H1 (cell line): Measurements from ENCODE around the gene ACCS. TPM values are rescaled to one million over a fixed set of nuclear protein-coding genes. Genes with fewer than 3 reads are reported as not detected.

ENCODE experiments used
- KDM4A ChIP-seq: IDR thresholded peaks from one replicate; pipeline ENCODE4 v1.7.1; 2012; ENCODE audit warnings: low read depth, mild to moderate bottlenecking, moderate library complexity, low read length, inconsistent platforms; ENCODE audit not compliant: severe bottlenecking
- SAP30 ChIP-seq: fragments of 300-600 bp; sonication (generic); IDR thresholded peaks from 2 replicates; pipeline ENCODE4 v1.7.1; 2012; ENCODE audit warnings: low read length, moderate library complexity, mild to moderate bottlenecking, inconsistent platforms; ENCODE audit not compliant: insufficient read depth, insufficient replicate concordance
- TBP ChIP-seq: IDR thresholded peaks from 2 replicates; pipeline ENCODE4 v1.6.1; 2011; ENCODE audit warnings: low read depth, low read length, improper control_type of control experiment
- polyA plus RNA-seq, 7 experiments: library from polyadenylated mRNA; depleted of rRNA in 3 of 7; stranded (reverse) in 5 of 7; unstranded in 2 of 7; fragments of >200 nt in 5 of 7; fragments of 200-250 nt in 2 of 7; gene quantifications; 1 replicate in 5 of 7; 2 replicates in 1 of 7; 4 replicates in 1 of 7; pipeline versions ENCODE4 v1.2.1 to v1.2.3, GENCODE V29; 2011 to 2013; ENCODE audit warnings: missing spikeins in 2 of 7, mixed read lengths in 2 of 7
- total RNA-seq: library from RNA; stranded (reverse); fragmentation: NEBNext Ultra II Directional; extraction: Animal tissue kit (Norgen Biotek cat#: 25700); gene quantifications from 2 replicates; pipeline ENCODE4 v1.2.1, GENCODE V29; 2021
- TF ChIP-seq, protein P1 (sequence below): fragments of 300-600 bp; sonication (generic); IDR thresholded peaks from 2 replicates; pipeline ENCODE4 v1.7.1; 2012; ENCODE audit warnings: low read length, moderate library complexity, mild to moderate bottlenecking, inconsistent platforms; ENCODE audit not compliant: insufficient replicate concordance

The ACCS gene
- total and polyA plus RNA-seq, 2 of the 8 experiments (the other 6 are each of a cell fraction or from before 2014, with no cell fraction given), result 6.0 to 8.0 TPM

DNA sequence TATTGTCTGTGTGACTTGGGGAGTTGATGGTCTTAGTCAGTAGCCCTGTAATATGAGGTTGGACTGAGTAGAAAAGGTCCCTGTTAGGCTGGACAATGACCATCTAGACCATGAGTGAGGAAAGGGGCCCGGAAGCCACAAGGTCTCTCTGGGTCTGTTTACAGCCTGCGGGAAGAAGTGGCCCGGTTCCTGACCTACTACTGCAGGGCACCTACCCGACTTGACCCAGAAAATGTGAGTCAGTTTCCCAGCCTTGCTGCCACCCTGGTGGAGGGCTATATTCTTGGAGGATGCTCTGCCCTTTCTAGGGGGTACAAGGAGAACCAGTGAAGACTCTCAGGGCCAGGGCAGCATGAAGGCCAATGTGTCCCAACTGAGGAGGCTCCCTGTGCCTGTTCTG lies 14.9 kb upstream of the ACCS start (continued):
- TF ChIP-seq, protein P1, sequence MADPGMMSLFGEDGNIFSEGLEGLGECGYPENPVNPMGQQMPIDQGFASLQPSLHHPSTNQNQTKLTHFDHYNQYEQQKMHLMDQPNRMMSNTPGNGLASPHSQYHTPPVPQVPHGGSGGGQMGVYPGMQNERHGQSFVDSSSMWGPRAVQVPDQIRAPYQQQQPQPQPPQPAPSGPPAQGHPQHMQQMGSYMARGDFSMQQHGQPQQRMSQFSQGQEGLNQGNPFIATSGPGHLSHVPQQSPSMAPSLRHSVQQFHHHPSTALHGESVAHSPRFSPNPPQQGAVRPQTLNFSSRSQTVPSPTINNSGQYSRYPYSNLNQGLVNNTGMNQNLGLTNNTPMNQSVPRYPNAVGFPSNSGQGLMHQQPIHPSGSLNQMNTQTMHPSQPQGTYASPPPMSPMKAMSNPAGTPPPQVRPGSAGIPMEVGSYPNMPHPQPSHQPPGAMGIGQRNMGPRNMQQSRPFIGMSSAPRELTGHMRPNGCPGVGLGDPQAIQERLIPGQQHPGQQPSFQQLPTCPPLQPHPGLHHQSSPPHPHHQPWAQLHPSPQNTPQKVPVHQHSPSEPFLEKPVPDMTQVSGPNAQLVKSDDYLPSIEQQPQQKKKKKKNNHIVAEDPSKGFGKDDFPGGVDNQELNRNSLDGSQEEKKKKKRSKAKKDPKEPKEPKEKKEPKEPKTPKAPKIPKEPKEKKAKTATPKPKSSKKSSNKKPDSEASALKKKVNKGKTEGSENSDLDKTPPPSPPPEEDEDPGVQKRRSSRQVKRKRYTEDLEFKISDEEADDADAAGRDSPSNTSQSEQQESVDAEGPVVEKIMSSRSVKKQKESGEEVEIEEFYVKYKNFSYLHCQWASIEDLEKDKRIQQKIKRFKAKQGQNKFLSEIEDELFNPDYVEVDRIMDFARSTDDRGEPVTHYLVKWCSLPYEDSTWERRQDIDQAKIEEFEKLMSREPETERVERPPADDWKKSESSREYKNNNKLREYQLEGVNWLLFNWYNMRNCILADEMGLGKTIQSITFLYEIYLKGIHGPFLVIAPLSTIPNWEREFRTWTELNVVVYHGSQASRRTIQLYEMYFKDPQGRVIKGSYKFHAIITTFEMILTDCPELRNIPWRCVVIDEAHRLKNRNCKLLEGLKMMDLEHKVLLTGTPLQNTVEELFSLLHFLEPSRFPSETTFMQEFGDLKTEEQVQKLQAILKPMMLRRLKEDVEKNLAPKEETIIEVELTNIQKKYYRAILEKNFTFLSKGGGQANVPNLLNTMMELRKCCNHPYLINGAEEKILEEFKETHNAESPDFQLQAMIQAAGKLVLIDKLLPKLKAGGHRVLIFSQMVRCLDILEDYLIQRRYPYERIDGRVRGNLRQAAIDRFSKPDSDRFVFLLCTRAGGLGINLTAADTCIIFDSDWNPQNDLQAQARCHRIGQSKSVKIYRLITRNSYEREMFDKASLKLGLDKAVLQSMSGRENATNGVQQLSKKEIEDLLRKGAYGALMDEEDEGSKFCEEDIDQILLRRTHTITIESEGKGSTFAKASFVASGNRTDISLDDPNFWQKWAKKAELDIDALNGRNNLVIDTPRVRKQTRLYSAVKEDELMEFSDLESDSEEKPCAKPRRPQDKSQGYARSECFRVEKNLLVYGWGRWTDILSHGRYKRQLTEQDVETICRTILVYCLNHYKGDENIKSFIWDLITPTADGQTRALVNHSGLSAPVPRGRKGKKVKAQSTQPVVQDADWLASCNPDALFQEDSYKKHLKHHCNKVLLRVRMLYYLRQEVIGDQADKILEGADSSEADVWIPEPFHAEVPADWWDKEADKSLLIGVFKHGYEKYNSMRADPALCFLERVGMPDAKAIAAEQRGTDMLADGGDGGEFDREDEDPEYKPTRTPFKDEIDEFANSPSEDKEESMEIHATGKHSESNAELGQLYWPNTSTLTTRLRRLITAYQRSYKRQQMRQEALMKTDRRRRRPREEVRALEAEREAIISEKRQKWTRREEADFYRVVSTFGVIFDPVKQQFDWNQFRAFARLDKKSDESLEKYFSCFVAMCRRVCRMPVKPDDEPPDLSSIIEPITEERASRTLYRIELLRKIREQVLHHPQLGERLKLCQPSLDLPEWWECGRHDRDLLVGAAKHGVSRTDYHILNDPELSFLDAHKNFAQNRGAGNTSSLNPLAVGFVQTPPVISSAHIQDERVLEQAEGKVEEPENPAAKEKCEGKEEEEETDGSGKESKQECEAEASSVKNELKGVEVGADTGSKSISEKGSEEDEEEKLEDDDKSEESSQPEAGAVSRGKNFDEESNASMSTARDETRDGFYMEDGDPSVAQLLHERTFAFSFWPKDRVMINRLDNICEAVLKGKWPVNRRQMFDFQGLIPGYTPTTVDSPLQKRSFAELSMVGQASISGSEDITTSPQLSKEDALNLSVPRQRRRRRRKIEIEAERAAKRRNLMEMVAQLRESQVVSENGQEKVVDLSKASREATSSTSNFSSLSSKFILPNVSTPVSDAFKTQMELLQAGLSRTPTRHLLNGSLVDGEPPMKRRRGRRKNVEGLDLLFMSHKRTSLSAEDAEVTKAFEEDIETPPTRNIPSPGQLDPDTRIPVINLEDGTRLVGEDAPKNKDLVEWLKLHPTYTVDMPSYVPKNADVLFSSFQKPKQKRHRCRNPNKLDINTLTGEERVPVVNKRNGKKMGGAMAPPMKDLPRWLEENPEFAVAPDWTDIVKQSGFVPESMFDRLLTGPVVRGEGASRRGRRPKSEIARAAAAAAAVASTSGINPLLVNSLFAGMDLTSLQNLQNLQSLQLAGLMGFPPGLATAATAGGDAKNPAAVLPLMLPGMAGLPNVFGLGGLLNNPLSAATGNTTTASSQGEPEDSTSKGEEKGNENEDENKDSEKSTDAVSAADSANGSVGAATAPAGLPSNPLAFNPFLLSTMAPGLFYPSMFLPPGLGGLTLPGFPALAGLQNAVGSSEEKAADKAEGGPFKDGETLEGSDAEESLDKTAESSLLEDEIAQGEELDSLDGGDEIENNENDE, result no peak
- no peak for TF ChIP-seq TBP
- no peak for TF ChIP-seq SAP30
- TF ChIP-seq KDM4A, result no peak
- TF ChIP-seq, all 59 proteins: peak for 0
